SU-DHL-6 (cell line): ENCODE data around the gene BCAS3.
"Not testable (repeated sequence)": the region's sequence is repeated elsewhere in the genome, so short reads cannot be mapped to it uniquely, and the experiment has no call there.

ENCODE experiments used
- H2AFZ ChIP-seq: fragments of 200-600 bp; sonication (generic); 2 replicates; pipeline ENCODE4 v1.6.1; 2014; ENCODE audit warnings: low read depth, mild to moderate bottlenecking, moderate library complexity, mixed read lengths, antibody characterized with exemption, low read length; ENCODE audit not compliant: severe bottlenecking
- H3F3A ChIP-seq: fragments of 200-600 bp; shearing (Covaris generic); 2 replicates; pipeline ENCODE4 v1.6.0; 2016; ENCODE audit warnings: antibody characterized with exemption, mild to moderate bottlenecking; ENCODE audit not compliant: insufficient read depth
- H3K27ac ChIP-seq: fragments of 200-600 bp; sonication (generic); 2 replicates; pipeline ENCODE4 v1.5.1; 2016; ENCODE audit warnings: low read depth, mild to moderate bottlenecking, low read length, moderate library complexity, mixed read lengths
- H3K27me3 ChIP-seq: fragments of 200-600 bp; sonication (generic), shearing (Covaris generic); 2 replicates; pipeline ENCODE4 v1.6.0; 2014; ENCODE audit warnings: mild to moderate bottlenecking, low read length
- H3K36me3 ChIP-seq: fragments of 200-600 bp; sonication (generic); 2 replicates; pipeline ENCODE4 v1.6.1; 2014; ENCODE audit warnings: mild to moderate bottlenecking, low read length, mixed read lengths
- H3K4me2 ChIP-seq: fragments of 300-600, 200-600 bp; shearing (Covaris generic), sonication (generic); 2 replicates; pipeline ENCODE4 v1.6.0; 2014; ENCODE audit warnings: low read length, low read depth, mild to moderate bottlenecking; ENCODE audit not compliant: poor library complexity, severe bottlenecking
- H3K4me3 ChIP-seq: fragments of 200-600 bp; sonication (generic); 2 replicates; pipeline ENCODE4 v1.5.1; 2014; ENCODE audit warnings: antibody characterized with exemption, low read length, mild to moderate bottlenecking, mixed read lengths; ENCODE audit not compliant: insufficient read depth, poor library complexity, severe bottlenecking
- H3K79me2 ChIP-seq: fragments of 200-600 bp; sonication (generic); 2 replicates; pipeline ENCODE4 v1.6.1; 2014; ENCODE audit warnings: mild to moderate bottlenecking, low read length, moderate library complexity; ENCODE audit not compliant: insufficient read depth
- H3K9ac ChIP-seq: fragments of 200-600 bp; sonication (generic); 2 replicates; pipeline ENCODE4 v1.7.0; 2014; ENCODE audit warnings: mild to moderate bottlenecking, low read length
- H3K9me2 ChIP-seq: fragments of 200-600 bp; sonication (generic); replicated peaks from 2 replicates; pipeline ENCODE4 v1.6.1; 2014; ENCODE audit warnings: low read length; ENCODE audit not compliant: insufficient read depth
- H3K9me3 ChIP-seq: fragments of 200-600 bp; sonication (generic); 2 replicates; pipeline ENCODE4 v1.6.1; 2014; ENCODE audit warnings: low read length, mixed read lengths; ENCODE audit not compliant: insufficient read depth
- H4K20me1 ChIP-seq: fragments of 200-600 bp; sonication (generic); 2 replicates; pipeline ENCODE4 v1.6.1; 2014; ENCODE audit warnings: low read depth, mild to moderate bottlenecking, antibody characterized with exemption, low read length, moderate library complexity, mixed read lengths
- EZH2phosphoT487 ChIP-seq: fragments of 200-600 bp; sonication (generic), shearing (Covaris generic); conservative IDR thresholded peaks from 2 replicates; pipeline ENCODE4 v1.6.1; 2018; ENCODE audit warnings: mild to moderate bottlenecking, antibody characterized with exemption, low read length, moderate library complexity, mixed read lengths
- TF ChIP-seq, protein P1 (sequence below): fragments of 200-600 bp; sonication (generic); IDR thresholded peaks from one replicate; pipeline ENCODE4 v1.5.1; 2017; ENCODE audit warnings: antibody characterized with exemption, mild to moderate bottlenecking, low read length, moderate library complexity; ENCODE audit not compliant: insufficient read depth, poor library complexity, severe bottlenecking

BCAS3 gene

DNA sequence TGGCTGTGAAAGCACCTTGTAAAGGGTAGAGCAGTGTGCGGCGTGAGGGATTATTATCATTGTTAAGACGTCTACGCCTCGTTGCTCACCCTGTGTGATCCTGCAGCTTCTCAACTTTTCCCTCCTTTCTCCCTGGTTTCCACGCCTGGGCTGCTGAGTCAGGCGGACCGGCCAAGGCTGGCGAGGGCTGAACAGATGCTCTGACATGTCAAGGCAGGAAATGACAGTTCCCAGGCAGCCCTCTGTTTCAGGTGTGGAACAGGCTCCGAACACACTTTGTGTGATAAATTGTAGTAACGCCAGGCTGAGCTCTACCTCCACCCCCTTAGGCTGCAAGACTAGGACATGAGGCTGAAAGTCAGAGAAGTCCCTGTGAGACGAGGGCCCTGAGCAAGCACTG, 676.0 kb downstream of the BCAS3 start:
- H3K27ac ChIP-seq: no peak overlapping the region
- H3K4me3 ChIP-seq: no peak overlapping the region
- H3K9ac ChIP-seq: no peak overlapping the region
- TF ChIP-seq, protein P1, sequence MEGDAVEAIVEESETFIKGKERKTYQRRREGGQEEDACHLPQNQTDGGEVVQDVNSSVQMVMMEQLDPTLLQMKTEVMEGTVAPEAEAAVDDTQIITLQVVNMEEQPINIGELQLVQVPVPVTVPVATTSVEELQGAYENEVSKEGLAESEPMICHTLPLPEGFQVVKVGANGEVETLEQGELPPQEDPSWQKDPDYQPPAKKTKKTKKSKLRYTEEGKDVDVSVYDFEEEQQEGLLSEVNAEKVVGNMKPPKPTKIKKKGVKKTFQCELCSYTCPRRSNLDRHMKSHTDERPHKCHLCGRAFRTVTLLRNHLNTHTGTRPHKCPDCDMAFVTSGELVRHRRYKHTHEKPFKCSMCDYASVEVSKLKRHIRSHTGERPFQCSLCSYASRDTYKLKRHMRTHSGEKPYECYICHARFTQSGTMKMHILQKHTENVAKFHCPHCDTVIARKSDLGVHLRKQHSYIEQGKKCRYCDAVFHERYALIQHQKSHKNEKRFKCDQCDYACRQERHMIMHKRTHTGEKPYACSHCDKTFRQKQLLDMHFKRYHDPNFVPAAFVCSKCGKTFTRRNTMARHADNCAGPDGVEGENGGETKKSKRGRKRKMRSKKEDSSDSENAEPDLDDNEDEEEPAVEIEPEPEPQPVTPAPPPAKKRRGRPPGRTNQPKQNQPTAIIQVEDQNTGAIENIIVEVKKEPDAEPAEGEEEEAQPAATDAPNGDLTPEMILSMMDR: no peak
- no peak for TF ChIP-seq EZH2phosphoT487
- no peaks in the 10 kb centered on the region for H3K79me2 ChIP-seq
- no peaks in the 10 kb centered on the region for H3K27me3 ChIP-seq
- H3K9me2 ChIP-seq: no peaks in the 10 kb centered on the region
- no peaks in the 10 kb centered on the region for H3K9me3 ChIP-seq
- H3F3A ChIP-seq: no peaks in the 10 kb centered on the region
- H3K36me3 ChIP-seq: no peaks in the 10 kb centered on the region
- no peak overlapping the region for H2AFZ ChIP-seq
- no peaks in the 10 kb centered on the region for H4K20me1 ChIP-seq
- H3K4me2 ChIP-seq: no peak overlapping the region

DNA sequence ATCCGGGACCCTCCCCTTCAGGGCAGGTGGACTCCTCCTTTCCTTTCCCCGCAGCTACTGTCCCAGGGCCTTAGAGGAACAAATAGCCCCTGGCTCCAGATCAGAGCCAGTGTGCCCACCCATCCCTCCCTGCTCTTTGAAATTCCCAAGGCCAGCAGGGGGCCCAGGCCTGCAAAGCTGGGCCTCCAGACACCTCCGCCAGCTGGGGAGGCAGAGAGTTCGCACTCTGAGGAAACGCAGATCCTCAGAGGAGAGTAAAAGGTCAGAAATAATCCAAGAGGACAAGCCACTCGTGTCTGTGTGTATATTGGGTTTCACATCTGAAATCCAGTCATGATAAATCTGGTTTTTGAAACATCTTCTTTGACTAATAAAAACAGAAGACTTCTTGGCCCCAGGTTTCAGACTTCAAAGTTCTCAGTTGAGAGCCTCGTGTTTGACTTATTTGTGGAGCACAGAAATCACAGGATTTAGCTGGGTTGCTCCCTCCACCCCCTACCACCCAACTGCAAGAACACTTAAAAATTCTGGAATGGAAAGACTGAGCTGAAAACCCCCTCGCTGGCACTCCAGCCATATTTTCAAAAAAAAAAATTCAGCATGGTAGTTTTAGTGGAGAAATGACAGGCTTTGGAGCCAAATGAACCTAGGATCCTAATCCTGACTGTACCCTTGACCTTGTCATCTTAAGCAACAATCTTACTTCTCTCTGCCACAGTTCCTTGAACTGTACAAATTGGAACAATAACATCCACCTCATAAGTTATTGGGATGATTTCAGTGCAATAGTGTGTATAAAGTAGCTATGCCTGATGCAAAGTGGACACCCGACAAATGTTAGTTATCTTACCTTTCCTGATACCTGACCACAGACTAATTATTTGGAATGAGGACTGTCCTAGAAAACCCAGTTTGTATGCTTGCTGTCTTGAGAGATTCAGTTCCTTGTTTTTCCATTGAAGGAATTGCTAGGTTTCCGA, 677.5 kb downstream of the BCAS3 start:
- H3K4me3 ChIP-seq: no peak overlapping the region
- no peaks in the 10 kb centered on the region for H3F3A ChIP-seq
- TF ChIP-seq, protein P1: no peak
- H2AFZ ChIP-seq: no peak overlapping the region
- H3K4me2 ChIP-seq: no peak overlapping the region
- no peaks in the 10 kb centered on the region for H3K27me3 ChIP-seq
- no peak overlapping the region for H3K9ac ChIP-seq
- H3K9me3 ChIP-seq: no peaks in the 10 kb centered on the region
- H3K9me2 ChIP-seq: no peaks in the 10 kb centered on the region
- H3K36me3 ChIP-seq: no peaks in the 10 kb centered on the region
- H4K20me1 ChIP-seq: no peaks in the 10 kb centered on the region
- H3K79me2 ChIP-seq: no peaks in the 10 kb centered on the region
- H3K27ac ChIP-seq: no peak overlapping the region

DNA sequence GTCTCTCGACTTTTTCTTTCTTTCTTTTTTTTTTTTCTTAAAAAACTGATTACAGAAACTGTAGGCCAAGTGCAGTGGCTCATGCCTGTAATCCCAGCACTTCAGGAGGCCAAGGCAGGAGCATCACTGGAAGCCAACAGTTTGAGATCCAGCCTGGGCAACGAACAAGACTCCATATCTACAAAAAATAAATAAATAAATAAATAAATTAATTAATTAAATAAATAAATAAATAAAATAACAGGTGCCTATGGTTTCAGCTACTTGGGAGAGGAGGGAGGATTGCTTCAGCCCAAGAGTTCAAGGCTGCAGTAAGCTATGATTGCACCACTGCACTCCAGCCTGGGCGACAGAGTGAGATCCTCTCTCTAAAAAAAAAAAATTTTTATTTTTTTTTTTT, 679.4 kb downstream of the BCAS3 start:
- H3K4me2 ChIP-seq, H3K4me3 ChIP-seq, H3K79me2 ChIP-seq, H3K9me3 ChIP-seq, H4K20me1 ChIP-seq, H3K9ac ChIP-seq, H2AFZ ChIP-seq, H3K27ac ChIP-seq, H3F3A ChIP-seq, H3K27me3 ChIP-seq, H3K36me3 ChIP-seq, H3K9me2 ChIP-seq: not testable (repeated sequence)

DNA sequence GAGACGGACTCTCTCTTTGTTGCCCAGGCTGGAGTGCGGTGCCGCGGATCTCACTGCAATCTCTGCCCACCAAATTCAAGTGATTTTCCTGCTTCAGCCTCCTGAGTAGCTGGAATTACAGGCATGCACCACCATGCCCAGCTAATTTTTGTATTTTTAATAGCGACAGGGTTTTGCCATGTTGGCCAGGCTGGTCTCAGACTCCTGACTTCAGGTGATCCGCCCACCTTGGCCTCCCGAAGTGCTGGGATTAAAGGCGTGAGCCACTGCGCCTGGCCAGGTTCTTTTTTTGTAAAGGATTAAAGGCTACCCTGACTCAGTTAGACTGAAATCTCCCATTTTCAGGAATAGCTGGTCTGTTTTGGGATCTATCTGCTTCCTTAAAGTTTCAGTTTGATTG, 681.9 kb downstream of the BCAS3 start:
- H3K27ac ChIP-seq, H3F3A ChIP-seq, H3K9me2 ChIP-seq, H3K27me3 ChIP-seq, H2AFZ ChIP-seq, H3K36me3 ChIP-seq, H4K20me1 ChIP-seq, H3K4me3 ChIP-seq, H3K9ac ChIP-seq, H3K79me2 ChIP-seq, H3K9me3 ChIP-seq, H3K4me2 ChIP-seq: not testable (repeated sequence)
